Measurements from ENCODE around the gene NAA50. TPM values are rescaled to one million over a fixed set of nuclear protein-coding genes. Genes with fewer than 3 reads are reported as not detected.

Gene NAA50
- total RNA-seq, 2 experiments from 2014 or later, result 87.7 to 91.1 TPM

DNA sequence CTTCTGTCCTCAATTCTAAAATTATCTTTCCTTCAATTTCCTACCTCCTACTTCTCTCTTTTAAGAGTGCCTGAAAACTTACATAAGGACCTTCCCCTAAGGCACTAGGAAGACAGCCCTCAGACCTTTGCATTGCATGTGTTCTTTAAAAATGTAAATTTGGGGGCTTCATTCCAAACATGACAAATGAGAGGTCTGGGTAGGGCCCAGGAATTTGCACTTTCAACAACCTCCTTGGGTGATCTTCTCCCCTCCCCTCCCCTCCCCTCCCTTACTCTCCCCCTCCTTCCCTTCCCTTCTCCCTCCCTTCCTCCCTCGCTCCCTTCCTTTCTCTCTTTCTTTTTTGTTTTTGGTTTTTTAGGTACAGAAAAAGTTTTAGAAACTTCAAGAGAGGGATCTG lies 68.3 kb downstream of the NAA50 start:
- intact Hi-C loops (cut with micrococcal nuclease), result no loop called here

DNA sequence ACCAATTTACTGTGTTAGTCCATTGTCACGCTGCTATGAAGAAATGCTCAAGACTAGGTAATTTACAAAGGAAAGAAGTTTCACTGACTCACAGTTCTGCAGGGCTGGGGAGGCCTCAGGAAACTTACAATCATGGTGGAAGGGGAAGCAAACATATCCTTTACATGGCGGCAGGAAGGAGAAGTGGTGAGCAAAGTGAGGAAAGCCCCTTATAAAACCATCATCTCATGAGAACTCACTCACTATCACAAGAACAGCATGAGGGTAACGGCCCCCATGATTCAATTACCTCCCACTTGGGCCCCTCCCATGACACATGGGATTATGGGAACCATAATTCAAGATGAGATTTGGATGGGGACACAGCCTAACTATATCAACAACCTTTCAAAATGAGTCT lies 69.8 kb downstream of the NAA50 start:
- Mint-ChIP-seq H3K27me3 (ENCODE audit: low read depth) (no peaks in the 10 kb centered on the region), H3K36me3 (ENCODE audit: low read depth) (peaks cover 12% of the 10 kb centered on the region), H3K4me3 (no peak overlapping the region), H3K9me3 (no peaks in the 10 kb centered on the region), H3K4me1 (ENCODE audit: low read depth) (peaks cover 11% of the 10 kb centered on the region), H3K27ac (no peak overlapping the region)
- intact Hi-C loops (cut with micrococcal nuclease), result no loop called here
- DNase-seq, result no peak
- CTCF ChIA-PET, result no interaction called here

More for the DNA sequence above, 68.3 kb downstream of the NAA50 start:
- Mint-ChIP-seq H3K36me3 (ENCODE audit: low read depth) (peaks cover 12% of the 10 kb centered on the region), H3K4me1 (ENCODE audit: low read depth) (peaks cover 11% of the 10 kb centered on the region), H3K9me3 (no peaks in the 10 kb centered on the region), H3K4me3 (no peak overlapping the region), H3K27me3 (ENCODE audit: low read depth) (no peaks in the 10 kb centered on the region), H3K27ac (no peak overlapping the region)
- DNase-seq, result no peak
- CTCF ChIA-PET, result interaction anchor here (0.7 kb wide), 3 partner anchors 10 to 101 kb away, joined by 4 to 7 read pairs (median 6); no protein-coding TSS in a partner anchor

DNA sequence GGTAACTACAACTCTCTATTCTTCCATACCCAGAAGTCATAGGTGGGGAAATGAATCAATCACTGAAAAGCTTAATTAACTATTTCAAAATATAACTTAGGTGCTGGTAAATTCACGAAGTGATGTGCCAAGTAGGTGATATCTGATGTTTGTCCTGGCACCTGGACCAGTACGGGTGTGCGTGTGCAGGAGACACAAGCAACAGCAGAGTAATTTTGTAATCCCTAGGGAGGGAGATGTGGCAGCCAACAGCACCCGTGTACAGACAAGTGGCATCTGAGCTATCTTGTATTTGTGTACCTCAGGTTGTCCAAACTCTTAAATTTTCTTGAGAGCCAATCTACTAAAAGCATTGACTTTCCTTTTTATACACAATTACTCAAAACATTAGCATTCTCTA lies 72.5 kb downstream of the NAA50 start:
- Mint-ChIP-seq H3K4me1 (ENCODE audit: low read depth) (peaks cover 18% of the 10 kb centered on the region), H3K27ac (no peak overlapping the region), H3K9me3 (no peaks in the 10 kb centered on the region), H3K4me3 (no peak overlapping the region), H3K36me3 (ENCODE audit: low read depth) (peaks cover 15% of the 10 kb centered on the region), H3K27me3 (ENCODE audit: low read depth) (no peaks in the 10 kb centered on the region)
- CTCF ChIA-PET, result no interaction called here
- intact Hi-C loops (cut with micrococcal nuclease), result no loop called here
- no peak for DNase-seq

DNA sequence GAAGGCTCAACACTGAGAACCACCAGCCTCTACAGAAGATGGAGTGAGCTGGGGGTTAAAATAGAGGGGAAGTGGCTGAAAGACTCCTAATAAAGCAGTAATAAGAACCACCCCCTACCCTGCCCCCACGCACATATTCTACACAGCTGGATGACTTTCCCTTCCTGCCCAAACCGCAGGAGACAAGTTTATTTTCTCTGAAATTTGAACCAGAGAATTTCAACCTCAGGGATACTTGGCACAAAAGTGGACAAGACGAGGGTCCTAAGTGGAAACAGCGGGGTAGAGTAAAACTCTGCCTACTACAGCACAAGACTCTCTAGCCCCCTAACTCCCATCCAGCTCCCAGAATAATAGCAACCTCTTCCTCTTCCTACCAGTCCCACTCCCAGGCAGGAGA lies 78.0 kb downstream of the NAA50 start:
- no peak overlapping the region for H3K4me3 Mint-ChIP-seq
- peaks cover 11% of the 10 kb centered on the region for H3K36me3 Mint-ChIP-seq (ENCODE audit: low read depth)
- DNase-seq, result no peak
- intact Hi-C loops (cut with micrococcal nuclease), result no loop called here
- H3K4me1 Mint-ChIP-seq (ENCODE audit: low read depth), result peaks cover 20% of the 10 kb centered on the region
- H3K27me3 Mint-ChIP-seq (ENCODE audit: low read depth), result no peaks in the 10 kb centered on the region
- H3K9me3 Mint-ChIP-seq, result no peaks in the 10 kb centered on the region
- CTCF ChIA-PET, result interaction anchor here (0.7 kb wide), 1 partner anchor 64 kb away, joined by 3 read pairs; no protein-coding TSS in a partner anchor
- peak overlapping the region; percentile 38 for H3K27ac Mint-ChIP-seq

Other genes starting within 250 kb of the NAA50 start
- 10 to 100 TPM; 15.2 to 17.9 TPM for gene SPICE1, start 231.1 kb downstream of the NAA50 start, total RNA-seq
- 10 to 100 TPM; 14.6 to 14.9 TPM for gene SIDT1, start 213.7 kb downstream of the NAA50 start, total RNA-seq
- 1 to 10 TPM; 7.5 to 7.9 TPM for gene USF3, start 49.6 kb downstream of the NAA50 start, total RNA-seq
- 10 to 100 TPM; 41.7 to 41.9 TPM for gene ATP6V1A, start 786 bp upstream of the NAA50 start, total RNA-seq
- 1 to 10 TPM in 1 of 2 experiments, under 1 TPM in 1; 0.67 to 1.3 TPM for gene GRAMD1C, start 92.5 kb upstream of the NAA50 start, total RNA-seq
- 1 to 10 TPM; 5.4 TPM for gene ZDHHC23, start 201.8 kb upstream of the NAA50 start, total RNA-seq